ENCODE data around the gene KCNJ12. TPM values are rescaled to one million over a fixed set of nuclear protein-coding genes. Genes with fewer than 3 reads are reported as not detected.
A peak's percentile ranks its signal among the peaks of the same experiment; 100 is the strongest.

The KCNJ12 gene
- total RNA-seq, 1 experiment from 2014 or later, result 0.40 TPM

DNA sequence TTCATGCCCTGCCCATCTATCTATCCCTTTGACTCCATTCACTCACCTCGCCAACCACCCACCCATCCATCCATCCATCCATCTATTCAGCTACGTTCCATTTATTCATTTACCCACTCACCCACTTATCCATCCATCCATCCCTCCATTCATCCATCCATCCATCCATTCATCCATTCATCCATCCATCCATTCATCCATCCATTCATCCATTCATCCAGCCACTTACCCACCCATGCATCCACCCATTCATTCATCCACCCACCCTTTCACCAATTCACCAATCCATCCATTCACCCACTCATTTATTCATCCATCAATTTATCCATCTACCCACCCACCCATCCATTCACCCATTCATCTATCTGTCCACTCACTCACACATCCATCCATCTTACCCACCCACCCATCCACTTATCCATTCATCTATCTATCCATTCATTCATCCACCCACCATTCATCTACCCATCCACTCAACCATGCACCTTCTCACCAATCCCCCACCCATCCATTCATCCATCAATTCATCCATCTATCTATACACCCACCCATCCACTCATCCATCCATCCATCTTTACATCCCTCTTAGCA is 19.5 kb upstream of the KCNJ12 start:
- no peak overlapping the region for H3K27ac ChIP-seq
- peaks cover 40% of the 10 kb centered on the region for H3K27me3 ChIP-seq
- H3K4me1 ChIP-seq, result no peaks in the 10 kb centered on the region
- no peaks in the 10 kb centered on the region for H3K9me3 ChIP-seq (replicated peaks)
- H3K4me3 ChIP-seq, result no peak overlapping the region
- no peak for DNase-seq
- no peaks in the 10 kb centered on the region for H3K36me3 ChIP-seq

DNA sequence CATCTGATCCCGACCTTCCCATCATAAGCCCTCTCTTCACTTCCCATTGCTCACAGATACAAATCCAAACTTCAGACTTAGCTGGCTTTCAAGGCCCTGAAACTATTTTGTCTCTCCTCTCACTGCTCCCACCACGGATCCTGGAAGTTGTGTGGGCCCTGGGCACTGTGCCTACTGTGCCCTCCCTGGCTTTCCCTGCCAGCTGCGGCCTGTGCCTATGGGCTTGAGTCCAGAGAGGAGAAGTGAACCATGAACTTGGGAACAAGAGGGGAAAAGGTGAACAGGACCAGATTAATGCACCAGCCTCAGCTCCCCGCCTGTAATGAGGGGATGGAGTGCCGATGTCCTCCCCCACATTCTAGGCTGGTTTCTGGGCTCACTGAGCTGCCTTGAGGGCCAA is 18.9 kb upstream of the KCNJ12 start:
- no peaks in the 10 kb centered on the region for H3K4me1 ChIP-seq
- H3K36me3 ChIP-seq, result no peaks in the 10 kb centered on the region
- peaks cover 34% of the 10 kb centered on the region for H3K27me3 ChIP-seq
- peaks cover 1% of the 10 kb centered on the region; the same call in 1 of the 2 replicates for H3K9me3 ChIP-seq (replicated peaks)
- H3K4me3 ChIP-seq, result no peak overlapping the region
- no peak for DNase-seq
- H3K27ac ChIP-seq, result no peak overlapping the region

DNA sequence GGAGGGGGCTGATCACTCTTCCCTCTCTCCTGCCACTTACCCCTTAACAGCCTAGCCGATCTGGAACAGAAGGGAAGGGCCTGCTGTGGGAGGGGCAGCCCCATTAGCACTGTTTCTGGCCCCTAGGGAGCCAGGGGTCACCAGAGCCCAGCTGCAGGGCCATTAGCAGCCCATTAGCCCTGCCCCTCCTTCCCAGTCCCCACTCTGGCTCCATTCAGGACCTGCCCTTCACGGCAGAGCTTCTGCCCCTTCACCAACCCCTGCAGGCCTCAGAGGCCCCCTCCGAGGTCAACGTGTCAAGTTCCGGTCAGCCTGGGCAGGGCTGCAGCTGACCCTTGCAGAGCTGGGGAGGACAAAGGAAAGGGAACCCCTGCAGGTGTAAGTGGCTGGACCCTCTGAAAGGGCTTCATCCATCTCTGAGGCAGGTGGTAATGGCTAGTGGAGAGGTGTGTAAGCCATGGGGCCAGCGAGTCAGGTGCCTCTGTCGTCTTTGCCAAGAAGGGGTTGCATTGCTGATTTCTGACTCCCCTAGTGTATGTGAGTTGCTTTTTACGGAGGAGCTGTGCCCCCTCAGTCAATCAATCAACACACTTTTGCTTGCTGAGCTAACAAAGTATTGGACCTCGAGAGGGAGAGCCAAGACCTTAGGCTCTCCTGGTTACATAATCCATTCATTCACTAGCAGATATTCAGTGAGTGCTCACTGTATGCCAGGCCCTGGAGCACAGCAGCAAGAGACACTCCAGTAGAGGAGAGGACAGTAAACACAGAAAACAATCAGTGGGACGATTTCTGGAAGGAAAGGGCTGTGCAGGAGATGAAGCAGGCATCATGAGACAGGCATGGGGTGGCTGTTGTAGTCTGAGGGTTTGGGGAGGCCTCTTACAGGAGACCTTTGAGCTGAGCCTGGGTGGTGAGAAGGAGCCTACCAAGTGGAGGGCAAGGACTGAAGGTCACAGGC is 18.2 kb upstream of the KCNJ12 start:
- no peak for DNase-seq
- Histone ChIP-seq H3K4me3 (no peak overlapping the region), H3K27ac (no peak overlapping the region), H3K4me1 (no peaks in the 10 kb centered on the region), H3K9me3 (replicated peaks) (peaks cover 5% of the 10 kb centered on the region; the same call in 1 of the 2 replicates), H3K27me3 (peaks cover 30% of the 10 kb centered on the region), H3K36me3 (no peaks in the 10 kb centered on the region)

DNA sequence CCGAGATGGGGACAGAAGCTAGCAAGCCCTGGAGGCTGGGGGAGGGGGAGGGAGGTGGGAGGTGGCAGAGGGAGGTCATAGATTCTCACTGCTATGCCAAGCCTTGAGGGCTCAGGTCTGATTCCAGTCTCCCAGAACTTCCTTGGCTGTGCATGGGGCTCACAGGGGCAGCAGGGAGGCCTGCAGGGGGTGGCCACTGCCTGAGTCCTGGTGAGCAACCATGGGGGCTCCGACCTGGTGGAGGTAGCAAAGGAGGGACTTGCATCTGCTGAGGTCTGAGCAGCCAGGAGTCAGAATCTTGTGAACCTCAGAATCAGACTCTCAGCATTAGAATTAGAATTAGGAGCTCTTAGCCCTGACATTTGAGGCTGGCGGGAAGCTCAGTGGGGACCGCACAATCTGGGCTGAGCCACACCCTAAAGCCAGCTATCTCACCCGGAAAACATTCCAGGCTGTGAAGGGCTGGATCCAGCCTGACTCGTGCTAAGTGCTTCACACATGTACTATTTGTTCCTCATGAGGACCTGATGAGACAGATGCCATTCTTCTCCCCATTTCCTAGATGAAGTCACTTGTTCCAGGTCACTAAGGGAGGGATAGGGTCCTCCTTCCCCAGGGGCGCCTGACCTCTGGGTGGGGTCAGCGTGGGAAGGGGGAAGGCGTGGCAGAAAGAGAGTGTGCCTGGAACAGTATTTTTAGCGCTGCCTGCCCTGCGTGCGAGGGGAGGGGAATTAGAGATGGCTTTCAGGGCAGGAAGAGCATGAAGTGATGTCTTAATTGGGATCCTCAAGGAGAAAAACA is 17.3 kb upstream of the KCNJ12 start:
- peaks cover 27% of the 10 kb centered on the region for H3K27me3 ChIP-seq
- no peak overlapping the region for H3K4me3 ChIP-seq
- H3K4me1 ChIP-seq, result no peaks in the 10 kb centered on the region
- DNase-seq, result no peak
- peaks cover 5% of the 10 kb centered on the region; the same call in 1 of the 2 replicates for H3K9me3 ChIP-seq (replicated peaks)
- H3K36me3 ChIP-seq, result no peaks in the 10 kb centered on the region
- H3K27ac ChIP-seq, result no peak overlapping the region

DNA sequence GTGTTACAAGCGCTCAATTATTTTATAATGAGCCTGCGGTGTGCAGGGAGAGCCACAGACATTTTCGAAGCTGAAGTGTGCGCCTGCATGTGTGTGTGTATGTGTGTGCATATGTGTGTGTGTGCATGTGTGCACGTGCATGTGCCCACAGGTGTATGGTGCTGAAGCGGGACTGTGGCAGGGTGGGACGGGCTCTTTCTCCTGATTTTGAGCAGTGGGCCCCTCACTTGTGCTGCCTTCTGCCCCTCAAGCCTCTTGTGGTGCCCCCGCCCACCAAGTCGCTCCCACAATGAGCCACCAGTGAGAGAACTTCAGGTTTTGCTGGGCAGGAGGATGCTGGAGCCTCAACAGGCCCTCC is 16.7 kb upstream of the KCNJ12 start:
- no peak for DNase-seq
- no peaks in the 10 kb centered on the region for H3K36me3 ChIP-seq
- peaks cover 27% of the 10 kb centered on the region for H3K27me3 ChIP-seq
- peaks cover 5% of the 10 kb centered on the region; the same call in 1 of the 2 replicates for H3K9me3 ChIP-seq (replicated peaks)
- no peak overlapping the region for H3K27ac ChIP-seq
- no peaks in the 10 kb centered on the region for H3K4me1 ChIP-seq
- H3K4me3 ChIP-seq, result no peak overlapping the region

DNA sequence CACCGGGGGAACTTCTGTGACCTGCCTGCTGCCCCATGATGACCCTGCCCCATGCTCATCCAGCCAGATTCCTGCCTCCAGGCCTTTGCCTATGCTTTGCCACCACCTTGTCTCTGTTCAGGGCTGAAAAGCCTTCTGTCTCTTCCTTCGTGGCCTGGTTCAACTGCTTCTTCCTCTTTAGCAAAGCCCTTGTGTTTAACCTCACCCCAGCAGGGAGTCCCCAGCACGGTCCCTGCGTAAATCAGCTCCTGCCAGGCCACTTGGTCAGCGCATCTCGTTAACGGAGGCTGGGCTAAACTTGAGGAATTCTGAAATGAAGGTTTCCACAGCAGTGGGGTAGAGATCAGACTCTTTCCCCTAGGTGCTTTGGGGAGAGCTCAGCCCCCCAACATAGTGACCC is 16.1 kb upstream of the KCNJ12 start:
- H3K4me1 ChIP-seq, result no peaks in the 10 kb centered on the region
- DNase-seq, result no peak

DNA sequence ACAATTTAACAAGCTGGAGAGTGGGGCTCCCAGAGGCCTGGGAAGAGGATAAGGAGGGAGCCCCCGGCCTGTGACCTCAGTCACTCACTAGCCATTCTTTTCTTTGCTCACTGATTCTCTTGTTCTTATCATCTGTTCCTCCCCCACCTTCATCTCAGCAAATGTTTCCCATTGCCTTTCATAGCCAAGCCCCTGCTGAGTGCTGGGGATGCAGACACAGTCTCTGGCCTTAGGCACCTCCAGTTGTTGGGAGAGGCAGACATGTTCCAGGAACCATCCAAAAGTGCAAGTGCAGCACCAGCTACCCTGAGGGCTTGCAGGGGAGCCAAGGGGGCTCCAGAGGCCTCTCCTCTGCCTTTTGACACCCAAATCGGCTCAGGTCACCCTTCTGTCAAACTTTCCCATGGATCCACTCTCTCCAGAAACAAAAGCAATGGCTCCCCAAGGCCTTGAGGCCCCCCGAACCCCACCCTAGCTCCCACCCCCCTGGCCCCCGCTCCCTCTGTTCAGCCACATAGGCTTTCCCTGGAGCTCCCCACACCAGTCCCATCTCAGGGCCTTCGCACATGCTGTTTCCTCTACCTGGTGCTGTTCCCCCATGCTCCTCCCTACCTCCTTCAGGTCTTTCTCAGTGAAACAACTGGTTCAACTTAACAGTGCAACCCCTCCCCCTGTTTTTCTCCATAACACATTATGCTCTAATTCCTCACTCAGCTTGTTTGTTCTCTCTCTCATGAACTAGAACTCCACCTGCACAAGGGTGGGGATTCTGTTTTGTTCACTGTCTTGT is 14.9 kb upstream of the KCNJ12 start:
- Histone ChIP-seq H3K4me1 (no peaks in the 10 kb centered on the region), H3K27ac (no peak overlapping the region), H3K9me3 (replicated peaks) (peaks cover 5% of the 10 kb centered on the region; the same call in 1 of the 2 replicates), H3K27me3 (peaks cover 31% of the 10 kb centered on the region), H3K36me3 (no peaks in the 10 kb centered on the region), H3K4me3 (no peak overlapping the region)
- no peak for DNase-seq

More for the DNA sequence above, 16.1 kb upstream of the KCNJ12 start:
- H3K9me3 ChIP-seq (replicated peaks), result peaks cover 5% of the 10 kb centered on the region; the same call in 1 of the 2 replicates
- H3K36me3 ChIP-seq, result no peaks in the 10 kb centered on the region
- no peak overlapping the region for H3K27ac ChIP-seq
- H3K4me3 ChIP-seq, result no peak overlapping the region
- H3K27me3 ChIP-seq, result peaks cover 27% of the 10 kb centered on the region

DNA sequence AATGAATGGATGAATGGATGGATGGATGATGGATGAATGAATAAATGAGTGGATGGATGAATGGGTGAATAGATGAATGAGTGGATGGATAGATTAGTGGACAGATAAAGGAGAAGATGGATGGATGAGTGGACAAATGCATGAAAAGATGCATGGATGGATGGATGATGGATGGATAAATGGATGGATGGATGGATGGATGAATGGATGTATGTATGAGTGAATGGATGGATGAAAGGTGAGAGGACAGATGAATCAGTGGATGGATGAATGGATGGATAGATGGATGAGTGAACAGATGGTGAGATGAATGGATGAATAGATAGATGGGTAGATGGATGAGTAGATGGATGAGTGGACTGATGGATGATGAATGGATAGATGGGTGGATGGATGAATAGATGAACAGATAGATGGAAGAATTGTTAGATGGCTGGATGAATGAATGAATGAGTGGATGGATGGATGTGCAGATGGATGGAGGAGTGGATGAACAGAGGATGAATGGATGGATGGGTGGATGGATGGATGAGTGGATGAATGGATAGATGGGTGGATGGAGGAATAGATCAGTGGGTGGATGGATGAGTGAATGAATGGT is 13.7 kb upstream of the KCNJ12 start:
- no peak overlapping the region for H3K27ac ChIP-seq
- H3K4me3 ChIP-seq, result no peak overlapping the region
- peaks cover 28% of the 10 kb centered on the region for H3K27me3 ChIP-seq
- H3K9me3 ChIP-seq (replicated peaks), result peaks cover 5% of the 10 kb centered on the region; the same call in 1 of the 2 replicates
- no peak for DNase-seq
- H3K36me3 ChIP-seq, result no peaks in the 10 kb centered on the region
- no peaks in the 10 kb centered on the region for H3K4me1 ChIP-seq

DNA sequence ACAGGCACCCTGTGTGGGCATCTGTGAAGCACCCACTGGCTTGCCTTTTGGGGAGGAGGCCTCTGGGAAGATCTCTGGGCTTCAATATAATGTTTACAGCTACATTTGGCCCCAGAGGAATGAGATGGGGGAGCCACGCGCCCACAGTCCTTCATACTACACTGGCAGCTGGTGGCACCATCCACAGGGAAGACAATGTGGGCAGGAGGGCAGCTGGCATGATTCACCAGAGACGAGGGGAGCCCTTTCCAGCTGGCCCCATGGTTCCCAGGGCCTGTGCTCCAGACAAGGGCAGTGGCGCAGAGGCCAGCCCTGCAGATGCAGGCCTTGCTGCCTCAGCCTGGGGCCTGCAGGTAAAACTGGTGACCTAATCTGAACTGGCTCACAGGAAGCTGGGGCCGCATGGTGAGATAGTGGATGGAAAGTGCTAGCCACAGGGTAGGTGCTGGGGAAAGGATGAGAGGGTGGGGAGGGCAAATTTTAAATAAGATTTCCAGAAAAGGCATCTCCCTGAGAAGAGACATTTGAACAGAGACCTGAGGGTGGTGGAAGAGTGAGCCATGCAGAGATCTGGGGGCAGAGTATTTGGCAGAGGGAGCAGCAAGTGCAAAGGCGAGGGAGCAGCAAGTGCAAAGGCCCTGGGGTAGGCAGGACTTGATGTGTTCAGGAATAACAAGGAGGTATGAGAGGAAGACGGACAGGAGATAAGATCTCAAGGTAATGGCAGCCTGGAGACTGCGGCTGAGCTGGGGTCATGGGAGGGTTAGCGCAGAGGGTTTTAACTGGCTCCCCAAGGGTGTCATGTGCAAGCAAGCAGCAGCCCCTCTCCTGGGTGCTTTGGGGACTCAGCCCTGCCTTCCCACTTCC is 12.1 kb upstream of the KCNJ12 start:
- peaks cover 27% of the 10 kb centered on the region for H3K27me3 ChIP-seq
- peaks cover 6% of the 10 kb centered on the region; the same call in 1 of the 2 replicates for H3K4me1 ChIP-seq
- H3K36me3 ChIP-seq, result no peaks in the 10 kb centered on the region
- no peak for DNase-seq
- no peak overlapping the region for H3K4me3 ChIP-seq
- H3K27ac ChIP-seq, result no peak overlapping the region
- peaks cover 5% of the 10 kb centered on the region; the same call in 1 of the 2 replicates for H3K9me3 ChIP-seq (replicated peaks)

DNA sequence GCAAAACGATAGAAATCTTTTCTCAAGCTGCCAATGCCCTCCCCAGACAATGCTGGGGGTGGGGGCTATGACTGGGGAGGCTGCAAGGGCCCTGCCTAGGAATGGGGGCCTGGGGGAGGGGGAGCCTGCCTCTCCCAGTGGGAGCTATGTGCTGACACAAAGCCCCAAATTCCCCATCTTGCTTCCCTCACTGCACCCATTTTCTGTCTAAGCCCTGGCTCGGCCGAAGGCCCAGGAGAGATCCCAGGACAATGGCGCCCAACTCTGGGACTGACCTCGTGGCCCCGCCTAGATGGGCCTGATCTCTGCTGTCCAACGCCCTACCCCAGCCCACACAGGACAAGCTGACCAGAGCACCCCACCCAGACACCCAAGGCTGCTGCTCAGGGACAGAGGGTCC is 11.1 kb upstream of the KCNJ12 start:
- no peak overlapping the region for H3K27ac ChIP-seq
- H3K27me3 ChIP-seq, result peaks cover 20% of the 10 kb centered on the region
- peaks cover 5% of the 10 kb centered on the region; the same call in 1 of the 2 replicates for H3K9me3 ChIP-seq (replicated peaks)
- H3K4me3 ChIP-seq, result no peak overlapping the region
- H3K4me1 ChIP-seq, result peaks cover 7% of the 10 kb centered on the region; the same call in 1 of the 2 replicates
- DNase-seq, result no peak
- H3K36me3 ChIP-seq, result no peaks in the 10 kb centered on the region

DNA sequence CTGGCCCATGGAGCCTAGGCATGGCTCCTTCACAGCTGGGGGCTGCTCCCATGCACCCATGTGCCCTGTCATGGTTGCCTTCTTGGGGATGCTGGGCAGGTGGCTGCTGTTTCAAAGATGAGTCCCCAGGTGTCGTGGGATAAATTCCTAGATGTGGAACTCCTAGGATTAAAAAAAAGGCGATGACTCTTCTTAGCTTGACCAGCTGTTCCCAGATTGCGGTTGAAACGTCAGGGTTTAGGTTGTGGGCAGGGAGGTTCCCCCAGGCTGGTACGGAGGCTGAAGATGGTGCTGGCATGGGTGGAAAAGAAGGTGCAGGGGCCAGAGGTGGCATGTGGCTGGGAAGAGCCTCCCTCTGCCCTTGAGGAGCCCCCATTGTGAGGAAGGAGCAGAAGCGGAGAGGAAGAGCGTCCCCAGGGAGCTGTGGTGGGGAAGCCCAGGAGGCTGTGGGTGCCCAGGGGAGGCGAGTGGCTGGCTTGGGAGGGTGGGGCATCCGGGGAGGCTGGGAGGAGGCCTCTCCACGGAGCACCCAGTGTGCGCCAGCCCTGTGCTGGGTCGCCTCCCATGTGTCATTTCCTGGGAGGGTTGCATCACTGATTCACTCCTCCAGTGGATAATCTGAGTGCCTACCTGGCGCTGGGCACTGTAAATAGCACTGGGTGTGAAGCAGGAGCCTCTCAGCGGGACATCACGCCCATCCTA is 7.5 kb upstream of the KCNJ12 start:
- Histone ChIP-seq H3K27ac (no peak overlapping the region), H3K9me3 (replicated peaks) (no peaks in the 10 kb centered on the region), H3K27me3 (peaks cover 15% of the 10 kb centered on the region; the same call in 1 of the 2 replicates), H3K36me3 (no peaks in the 10 kb centered on the region), H3K4me3 (no peak overlapping the region), H3K4me1 (peaks cover 23% of the 10 kb centered on the region)
- peak in 1 of 2 experiments; percentile 63 for DNase-seq

DNA sequence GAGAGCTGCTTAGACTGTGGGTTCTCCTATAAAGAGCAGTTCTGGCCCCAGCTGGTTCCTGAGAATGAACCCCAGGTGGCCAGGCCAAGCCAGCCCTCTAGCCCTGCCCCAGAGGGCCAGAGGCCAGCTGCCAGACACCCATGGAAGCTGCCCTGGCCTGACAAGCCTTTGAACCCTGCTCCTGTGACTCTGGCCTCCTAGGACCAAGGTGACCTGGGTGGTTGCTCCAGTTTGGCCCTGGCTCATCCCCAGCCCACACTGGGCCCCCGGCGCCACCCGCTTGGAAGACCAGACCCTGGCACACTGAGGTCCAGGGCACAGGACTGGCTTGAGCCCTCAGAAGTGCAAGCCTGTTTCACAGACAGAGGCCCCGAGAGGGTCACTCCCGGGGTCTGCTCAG is 6.8 kb upstream of the KCNJ12 start:
- Histone ChIP-seq H3K36me3 (no peaks in the 10 kb centered on the region), H3K27ac (no peak overlapping the region), H3K4me3 (no peak overlapping the region), H3K4me1 (peaks cover 23% of the 10 kb centered on the region), H3K27me3 (peaks cover 16% of the 10 kb centered on the region; the same call in 1 of the 2 replicates), H3K9me3 (replicated peaks) (no peaks in the 10 kb centered on the region)
- DNase-seq, result no peak
